Caki2 (cell line): Measurements from ENCODE around the gene MYPOP. TPM values are rescaled to one million over a fixed set of nuclear protein-coding genes. Genes with fewer than 3 reads are reported as not detected.
"Not testable (repeated sequence)": the region's sequence is repeated elsewhere in the genome, so short reads cannot be mapped to it uniquely, and the experiment has no call there.

Experiments
- DNase-seq: peaks from one replicate; pipeline ENCODE4 v3.0.0-alpha.2; 2015; ENCODE audit warnings: low read depth
- in situ Hi-C: cut with HindIII; loops from 2 replicates; pipeline ENCODE4 v1.10.0; 2016; ENCODE audit warnings: low sequenced_read_pairs, low pct_unique_long_range_greater_than_20kb, mixed read lengths
- total RNA-seq: library from RNA; depleted of rRNA; stranded (reverse); fragments of >200 nt; shearing (Covaris generic); gene quantifications from 2 replicates; pipeline ENCODE4 v1.2.3, GENCODE V29; 2014; ENCODE audit warnings: low replicate concordance

The MYPOP gene
- total RNA-seq, 1 experiment from 2014 or later = 6.0 TPM

DNA sequence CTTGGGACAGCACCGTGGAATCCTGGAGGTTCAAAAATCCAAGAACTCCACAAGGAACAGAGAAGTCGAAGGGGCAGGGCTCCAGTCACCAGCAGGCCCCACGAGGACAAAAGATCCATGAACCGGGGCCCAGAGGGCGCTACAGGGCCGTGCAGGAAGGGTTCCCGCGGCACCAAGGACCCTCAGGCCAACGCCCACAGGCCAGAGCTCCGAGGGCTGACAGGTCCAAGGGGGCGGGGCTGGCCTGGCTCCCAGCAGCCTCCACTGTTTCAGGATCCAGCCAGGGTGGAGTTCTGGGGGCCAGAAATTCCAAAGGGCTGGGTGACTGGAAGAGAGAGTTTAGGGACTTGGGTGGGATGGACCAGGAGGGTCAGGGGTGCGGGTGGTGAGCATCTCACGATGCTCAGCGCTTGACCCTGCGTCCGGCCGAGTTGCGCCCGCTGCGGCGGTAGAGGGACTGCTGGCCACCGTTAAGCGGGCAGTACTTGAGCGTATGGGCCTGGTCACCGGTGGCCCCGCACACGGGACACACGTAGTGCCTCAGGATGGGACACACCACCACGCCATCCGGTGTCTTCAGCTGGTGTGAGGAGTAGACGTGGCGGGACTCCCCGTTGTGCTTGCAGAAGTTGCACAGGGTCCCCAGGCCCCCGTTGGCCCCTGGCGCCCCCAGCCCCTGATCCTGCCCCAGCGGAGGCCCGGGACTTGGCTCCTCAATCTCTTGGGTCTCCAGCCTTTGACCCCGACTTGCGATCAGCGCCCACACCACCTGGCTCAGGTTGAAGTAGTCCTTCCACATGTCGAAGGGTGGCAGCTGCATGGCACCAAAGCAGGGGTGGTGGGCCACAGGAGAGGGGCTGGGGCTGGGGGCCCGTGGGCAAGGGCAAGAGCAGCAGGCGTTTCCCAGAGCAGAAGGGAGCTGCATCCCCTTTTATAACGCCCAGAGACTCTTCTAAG lies 11.7 kb upstream of the MYPOP start, which contains the start of gene NANOS2:
Gene NANOS2 (minus strand): TSS at position 905 of the 957 bp plus-strand sequence. CDS start 85 bp downstream, at position 820.
- in situ Hi-C loops = no loop called here
- no peak for DNase-seq

- DNase-seq = no peak
- in situ Hi-C loops = no loop called here
Observed at GRCh38 chr19:45911291-45911690, 8.9 kb upstream of the MYPOP start.

DNA sequence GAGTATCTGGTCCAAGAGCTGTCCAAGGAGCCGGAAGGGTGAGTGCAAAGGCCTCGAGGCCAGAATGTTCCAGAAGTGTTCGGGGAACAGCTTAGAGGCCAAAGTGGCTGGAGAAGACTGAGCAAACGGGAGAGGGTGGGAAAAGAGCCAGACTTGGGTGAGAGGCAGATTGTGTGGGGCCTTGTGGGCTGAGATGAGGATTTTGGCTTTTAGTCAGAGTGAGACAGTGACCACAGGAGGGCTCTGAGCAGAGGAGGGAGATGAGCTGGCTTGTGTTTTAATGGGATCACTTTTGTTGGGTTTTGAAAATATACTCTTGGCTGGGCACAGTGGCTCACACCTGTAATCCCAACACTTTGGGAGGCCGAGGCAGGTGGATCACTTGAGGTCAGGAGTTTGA lies 6.5 kb upstream of the MYPOP start:
- no peak for DNase-seq
- in situ Hi-C loops = no loop called here

DNA sequence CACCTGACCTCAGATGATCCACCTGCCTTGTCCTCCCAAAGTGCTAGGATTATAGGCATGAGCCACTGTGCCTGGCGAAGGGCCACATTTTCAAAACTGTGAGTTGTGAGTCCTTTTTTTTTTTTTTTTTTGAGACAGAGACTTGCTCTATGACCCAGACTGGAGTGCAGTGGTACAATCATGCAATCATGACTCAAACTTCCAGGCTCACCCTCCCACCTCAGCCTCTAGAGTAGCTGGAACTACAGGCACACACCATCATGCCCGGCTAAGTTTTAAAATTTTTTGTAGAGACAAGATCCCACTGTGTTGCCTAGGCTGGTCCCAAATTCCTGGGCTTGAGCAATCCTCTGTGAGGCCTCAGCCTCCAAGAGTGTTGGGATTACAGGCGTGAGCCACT lies 3.8 kb upstream of the MYPOP start:
- in situ Hi-C loops = no loop called here
- DNase-seq = no peak

- in situ Hi-C loops = no loop called here
- DNase-seq = no peak
Observed at GRCh38 chr19:45905011-45905410, 2.6 kb upstream of the MYPOP start.

DNA sequence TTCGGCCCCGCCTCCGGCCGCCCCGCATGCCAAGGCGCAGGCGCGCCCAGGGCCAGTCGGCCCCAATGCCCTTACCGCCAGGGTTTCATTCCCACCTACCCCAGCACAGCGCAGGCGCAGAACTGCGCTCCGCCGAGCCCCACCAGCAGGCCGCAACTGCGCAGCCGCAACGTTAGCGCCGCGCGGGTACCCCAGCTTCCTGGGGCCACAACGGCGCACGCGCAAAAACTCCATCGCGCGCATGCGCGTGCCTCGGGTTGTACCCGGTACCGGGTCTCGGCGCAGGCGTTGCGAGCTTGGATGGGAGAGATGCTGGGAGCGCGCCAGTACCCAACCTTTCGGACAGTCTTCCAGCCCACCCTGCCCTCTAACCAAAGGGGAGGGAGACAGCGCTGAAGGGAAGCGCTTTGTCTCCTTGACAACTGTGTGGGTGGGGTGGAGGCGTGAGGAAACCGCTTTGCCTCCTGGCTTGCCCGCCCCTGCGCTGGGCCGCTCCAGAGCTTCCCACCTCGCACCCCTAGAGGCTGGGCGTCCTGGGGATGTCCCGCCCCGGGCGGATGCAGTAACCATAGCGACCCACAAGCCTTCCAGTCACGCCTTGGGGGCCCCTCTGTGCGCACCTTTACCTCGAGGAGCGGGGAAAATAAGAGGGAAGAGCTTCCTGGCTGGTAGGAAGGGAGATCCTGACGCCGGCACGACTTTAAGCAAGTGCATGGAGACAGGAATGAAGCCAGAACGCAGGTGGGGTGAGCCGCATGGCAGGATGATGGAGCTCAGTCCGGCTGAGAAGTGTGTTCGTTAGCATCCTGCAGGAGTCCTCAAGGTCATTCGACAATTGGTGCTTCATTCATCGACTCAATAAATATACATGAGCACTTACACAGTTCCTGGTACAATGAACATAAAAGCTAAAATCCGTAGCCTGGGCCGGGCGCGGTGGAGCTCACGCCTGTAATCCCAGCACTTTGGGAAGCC lies 525 bp upstream of the MYPOP start:
- in situ Hi-C loops = no loop called here
- DNase-seq = peak; percentile 97

DNA sequence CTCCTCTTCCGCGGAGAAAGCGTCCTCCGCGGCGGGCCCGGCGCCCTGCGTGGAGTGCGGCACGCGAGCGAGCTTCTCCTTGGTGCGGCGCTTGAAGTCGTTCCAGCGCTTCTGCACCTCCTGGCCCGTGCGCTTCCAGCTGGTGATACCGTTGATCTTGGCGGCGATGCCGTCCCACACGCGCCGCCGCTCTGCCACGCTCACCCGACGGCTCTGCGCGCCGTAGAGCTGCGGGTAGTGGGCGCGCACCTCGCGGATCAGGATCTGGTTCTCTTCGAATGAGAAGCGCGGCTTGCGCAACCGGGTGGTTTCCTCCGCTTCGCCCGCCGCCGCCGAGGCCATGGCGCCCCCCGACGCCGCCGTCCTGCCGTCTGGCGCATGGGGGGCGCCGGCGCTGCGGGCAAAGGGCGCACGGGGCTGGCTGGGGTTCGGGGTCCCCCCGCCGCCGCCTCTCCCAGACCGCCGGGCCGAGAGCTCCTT lies 941 bp downstream of the MYPOP start:
- no peak for DNase-seq
- in situ Hi-C loops = no loop called here

DNA sequence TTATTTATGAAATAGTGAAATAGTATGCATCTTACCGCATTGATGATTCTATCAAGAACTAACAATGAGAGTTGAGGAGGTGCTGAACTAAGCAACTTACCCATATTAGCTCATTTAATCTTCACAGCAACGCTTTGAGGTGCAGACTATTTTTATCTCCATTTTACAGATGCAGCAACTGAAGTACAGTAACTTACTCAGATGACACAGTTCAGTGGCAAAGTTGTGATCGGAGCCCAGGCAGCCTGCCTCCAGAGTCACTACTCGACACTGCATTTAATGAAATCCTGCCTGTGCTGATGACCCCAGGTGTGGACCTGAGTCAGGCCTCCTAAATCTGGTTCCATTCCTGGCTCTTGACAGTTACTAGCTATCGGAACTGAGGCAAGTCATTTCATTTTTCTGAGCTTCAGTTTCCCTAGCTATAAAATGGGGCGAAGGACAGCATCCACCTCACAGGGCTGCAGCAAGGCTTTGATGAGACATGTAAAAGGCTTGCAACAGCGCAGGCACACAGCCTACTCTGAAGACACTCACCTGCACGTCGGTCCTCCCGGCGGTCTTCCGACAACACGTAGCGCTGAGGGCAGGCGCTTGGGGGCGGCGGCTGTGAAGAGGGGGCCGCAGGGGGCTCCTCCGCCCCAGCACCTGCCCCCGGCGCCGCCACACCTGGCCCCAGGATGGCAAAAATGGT lies 1.5 kb downstream of the MYPOP start:
- DNase-seq = no peak
- in situ Hi-C loops = no loop called here

- DNase-seq = no peak
- in situ Hi-C loops = no loop called here
Observed at GRCh38 chr19:45899919-45900589, 2.4 kb downstream of the MYPOP start.

GRCh38 chr19:45899253-45899652 lies 3.2 kb downstream of the MYPOP start:
- in situ Hi-C loops = no loop called here
- no peak for DNase-seq

DNA sequence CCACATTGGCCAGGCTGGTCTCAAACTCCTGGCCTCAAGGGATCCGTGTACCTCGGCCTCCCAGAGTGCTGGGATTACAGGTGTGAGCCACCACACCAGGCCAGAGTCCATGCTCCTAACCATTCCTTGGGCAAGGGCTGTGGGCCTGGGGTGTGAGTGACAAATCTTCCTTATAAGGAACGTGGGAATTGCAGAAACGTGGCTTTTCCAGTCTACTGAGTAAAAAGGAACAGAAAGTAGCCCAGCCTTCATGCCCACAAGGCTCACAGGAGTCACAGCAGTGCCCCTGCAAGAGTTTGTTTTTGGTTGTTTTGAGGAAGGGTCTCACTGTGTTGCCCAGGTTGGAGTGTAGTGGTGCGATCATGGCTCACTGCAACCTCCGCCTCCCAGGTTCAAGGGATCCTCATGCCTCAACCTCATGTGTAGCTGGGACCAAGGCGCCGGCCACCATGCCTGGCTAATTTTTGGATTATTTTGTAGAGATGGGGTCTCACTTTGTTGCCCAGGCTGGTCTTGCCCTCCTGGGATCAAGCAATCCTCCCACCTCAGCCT lies 5.1 kb downstream of the MYPOP start:
- in situ Hi-C loops = no loop called here
- DNase-seq = no peak

- DNase-seq, in situ Hi-C loops: not testable (repeated sequence)
Observed at GRCh38 chr19:45895983-45896599, 6.3 kb downstream of the MYPOP start.

DNA sequence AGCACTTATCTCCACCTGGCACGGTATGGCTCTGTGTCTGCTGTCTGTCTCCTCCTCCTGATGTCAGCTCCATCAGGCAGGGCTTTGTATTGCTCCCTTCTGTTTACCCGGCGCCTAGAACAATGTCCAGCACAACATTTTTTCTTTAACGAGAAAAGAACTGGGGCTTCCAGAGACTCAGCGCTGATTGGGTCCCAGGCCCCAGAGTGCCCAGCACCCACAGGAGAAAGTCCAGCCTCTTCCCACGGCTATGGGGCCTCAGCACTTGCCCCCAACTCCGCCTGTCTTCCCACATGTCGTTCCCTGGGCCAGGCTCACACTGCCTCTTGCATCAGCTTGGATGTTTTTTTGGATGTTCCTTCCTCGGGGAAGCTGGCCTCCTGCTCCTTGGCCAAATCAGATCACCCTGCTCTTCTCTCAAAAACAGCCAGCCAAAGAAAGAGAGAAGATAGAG lies 6.9 kb downstream of the MYPOP start:
- in situ Hi-C loops = no loop called here
- DNase-seq = no peak

DNA sequence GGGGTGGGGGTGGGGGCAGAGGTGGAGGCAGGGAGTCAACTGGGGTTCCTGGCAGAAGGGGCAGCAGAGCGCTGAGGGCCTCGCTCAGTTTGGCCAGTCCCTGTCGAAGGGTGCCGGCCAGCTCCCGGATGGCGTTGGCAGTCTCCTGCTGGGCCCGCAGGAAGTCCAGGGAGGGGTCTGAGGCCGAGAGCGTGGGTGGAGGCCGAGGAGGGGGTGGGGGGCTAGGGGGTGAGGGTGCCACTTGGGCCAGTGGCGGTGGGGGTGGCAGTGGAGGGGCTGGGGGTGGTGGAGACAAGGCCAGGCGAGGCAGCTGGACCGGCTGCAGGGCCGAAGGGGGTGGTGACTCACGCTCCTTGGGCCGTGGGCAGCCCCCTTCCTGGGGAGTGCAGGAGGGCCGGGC lies 11.5 kb downstream of the MYPOP start:
- DNase-seq = no peak
- in situ Hi-C loops = no loop called here

GRCh38 chr19:45889210-45889885 lies 13.1 kb downstream of the MYPOP start:
- in situ Hi-C loops = no loop called here
- DNase-seq = no peak

DNA sequence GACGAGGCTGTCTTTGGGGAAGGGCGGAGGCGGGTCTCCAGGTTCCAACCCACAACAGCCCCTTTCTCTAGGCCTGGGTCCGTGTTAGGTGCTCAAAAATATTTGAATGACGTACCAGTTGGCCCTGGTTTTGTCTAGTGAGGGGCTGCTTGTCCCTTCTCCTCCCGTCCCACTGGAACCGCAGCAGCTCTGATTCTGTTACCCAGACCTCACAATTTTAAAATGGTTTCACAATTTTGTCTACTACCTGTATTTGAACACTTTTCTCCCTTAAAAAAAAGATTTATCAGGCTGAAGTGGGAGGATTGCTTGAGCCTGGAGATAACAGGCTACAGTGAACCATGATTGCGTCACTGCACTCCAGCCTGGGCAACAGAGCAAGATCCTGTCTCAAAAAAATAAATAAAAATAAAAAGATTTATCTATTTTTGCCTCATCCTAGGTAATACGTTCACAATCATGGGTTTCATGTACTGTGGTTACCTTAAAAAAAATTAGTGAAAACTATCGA lies 15.2 kb downstream of the MYPOP start:
- no peak for DNase-seq
- in situ Hi-C loops = no loop called here
